Glutamatergic neuron (in vitro differentiated cells): ENCODE results near the gene ZCCHC14. TPM values are rescaled to one million over a fixed set of nuclear protein-coding genes. Genes with fewer than 3 reads are reported as not detected.
A peak's percentile ranks its signal among the peaks of the same experiment; 100 is the strongest.

Source experiments
- DNase-seq: peaks from one replicate; pipeline ENCODE4 v3.0.0; 2022
- H3K27ac Mint-ChIP-seq: one replicate; pipeline ENCODE4 v1.8.0; 2020; ENCODE audit warnings: mild to moderate bottlenecking, mixed read lengths, inconsistent platforms; ENCODE audit not compliant: unreplicated experiment
- H3K27me3 Mint-ChIP-seq: one replicate; pipeline ENCODE4 v1.8.0; 2020; ENCODE audit warnings: mild to moderate bottlenecking, moderate library complexity, mixed read lengths, inconsistent platforms; ENCODE audit not compliant: unreplicated experiment
- H3K36me3 Mint-ChIP-seq: one replicate; pipeline ENCODE4 v1.8.0; 2020; ENCODE audit warnings: mild to moderate bottlenecking, mixed read lengths, inconsistent platforms; ENCODE audit not compliant: unreplicated experiment
- H3K4me1 Mint-ChIP-seq: one replicate; pipeline ENCODE4 v1.8.0; 2020; ENCODE audit warnings: mild to moderate bottlenecking, low read depth, mixed read lengths, inconsistent platforms; ENCODE audit not compliant: unreplicated experiment
- H3K4me3 Mint-ChIP-seq: one replicate; pipeline ENCODE4 v1.8.0; 2020; ENCODE audit warnings: mild to moderate bottlenecking, mixed read lengths, inconsistent platforms; ENCODE audit not compliant: unreplicated experiment
- H3K9me3 Mint-ChIP-seq: one replicate; pipeline ENCODE4 v1.8.0; 2020; ENCODE audit warnings: mild to moderate bottlenecking, moderate library complexity, mixed read lengths, inconsistent platforms; ENCODE audit not compliant: unreplicated experiment
- CTCF ChIP-seq: fragments of 200-600 bp; sonication (generic); IDR thresholded peaks from one replicate; pipeline ENCODE4 v1.5.0; 2021; ENCODE audit not compliant: partially characterized antibody, unreplicated experiment
- long read RNA-seq: library from polyadenylated mRNA; unstranded; transcript quantifications from one replicate; pipeline ENCODE4 v2.0.0, GENCODE V29; 2020; ENCODE audit not compliant: unreplicated experiment
- total RNA-seq: library from RNA; stranded (reverse); fragmentation: NEBNext Ultra II Directional; extraction: Animal tissue kit (Norgen Biotek cat#: 25700); gene quantifications from one replicate; pipeline ENCODE4 v1.2.1, GENCODE V29; 2021; ENCODE audit not compliant: unreplicated experiment

ZCCHC14 gene
- total RNA-seq, result 29.2 TPM
- long read RNA-seq, partial matches to known transcripts, result 0 of 1 reads
- long read RNA-seq, other reads (novel, unspliced or antisense), result 1 of 1 reads

- peak within 1 kb of the TSS; percentile 88 for H3K4me3 Mint-ChIP-seq
- TF ChIP-seq CTCF, result no peak
- no peaks in the 10 kb centered on the region for H3K36me3 Mint-ChIP-seq
- peaks cover 2% of the 10 kb centered on the region for H3K9me3 Mint-ChIP-seq
- peaks cover 3% of the 10 kb centered on the region for H3K27me3 Mint-ChIP-seq
- H3K4me1 Mint-ChIP-seq, result peaks cover 19% of the 10 kb centered on the region
- H3K27ac Mint-ChIP-seq, result peak within 1 kb of the TSS; percentile 85
- peak; percentile 100 for DNase-seq
Observed at GRCh38 chr16:87492721-87493607, at the start of gene ZCCHC14. Gene ZCCHC14 (minus strand): TSS chr16:87493024. CDS start chr16:87492238, 786 bp downstream.

- peak overlapping the region; percentile 59 for H3K27ac Mint-ChIP-seq
- H3K27me3 Mint-ChIP-seq, result peaks cover 2% of the 10 kb centered on the region
- peaks cover 9% of the 10 kb centered on the region for H3K4me1 Mint-ChIP-seq
- H3K36me3 Mint-ChIP-seq, result peaks cover 7% of the 10 kb centered on the region
- TF ChIP-seq CTCF, result no peak
- no peak overlapping the region for H3K4me3 Mint-ChIP-seq
- DNase-seq, result no peak
- peaks cover 10% of the 10 kb centered on the region for H3K9me3 Mint-ChIP-seq
Observed at GRCh38 chr16:87541872-87542234, 49.0 kb upstream of the ZCCHC14 start.

GRCh38 chr16:87541147-87541871, 48.5 kb upstream of the ZCCHC14 start:
- H3K27me3 Mint-ChIP-seq, result peaks cover 2% of the 10 kb centered on the region
- H3K4me1 Mint-ChIP-seq, result peaks cover 9% of the 10 kb centered on the region
- DNase-seq, result peak; percentile 47
- H3K27ac Mint-ChIP-seq, result peak overlapping the region; percentile 59
- no peak for TF ChIP-seq CTCF
- peaks cover 8% of the 10 kb centered on the region for H3K9me3 Mint-ChIP-seq
- no peak overlapping the region for H3K4me3 Mint-ChIP-seq
- H3K36me3 Mint-ChIP-seq, result peaks cover 7% of the 10 kb centered on the region

GRCh38 chr16:87540897-87541146, 48.0 kb upstream of the ZCCHC14 start:
- peaks cover 2% of the 10 kb centered on the region for H3K27me3 Mint-ChIP-seq
- H3K4me1 Mint-ChIP-seq, result peaks cover 9% of the 10 kb centered on the region

More at GRCh38 chr16:87540897-87541146, 48.0 kb upstream of the ZCCHC14 start:
- H3K4me3 Mint-ChIP-seq, result peak overlapping the region; percentile 34
- no peak for TF ChIP-seq CTCF
- H3K9me3 Mint-ChIP-seq, result peaks cover 7% of the 10 kb centered on the region
- peaks cover 8% of the 10 kb centered on the region for H3K36me3 Mint-ChIP-seq
- DNase-seq, result no peak
- H3K27ac Mint-ChIP-seq, result peak overlapping the region; percentile 52
